HL-60 (cell line): ENCODE measurements around the gene GRIN2C.

Experiments used
- DNase-seq, 2 experiments: peaks; one replicate each; pipeline ENCODE4 v3.0.0-alpha.2; 2010 to 2020; ENCODE audit warnings: low read depth in 1 of 2, low spot score in 1 of 2
- H3K27ac ChIP-seq: fragments of 250-450 bp; sonication (Bioruptor Pico); replicated peaks from 2 replicates; pipeline ENCODE4 v1.5.1; 2020; ENCODE audit warnings: mild to moderate bottlenecking, moderate library complexity
- H3K27me3 ChIP-seq: fragments of 250-450 bp; sonication (Bioruptor Pico); 2 replicates; pipeline ENCODE4 v1.5.1; 2021; ENCODE audit warnings: mild to moderate bottlenecking, moderate library complexity; ENCODE audit not compliant: insufficient read depth, poor library complexity, severe bottlenecking
- H3K4me3 ChIP-seq: replicated peaks from 2 replicates; pipeline ENCODE4 v1.5.1; 2011; ENCODE audit warnings: mild to moderate bottlenecking, control low read depth, low read length; ENCODE audit not compliant: insufficient read depth
- GABPA ChIP-seq: IDR thresholded peaks from 2 replicates; pipeline ENCODE4 v1.6.1; 2012; ENCODE audit warnings: low read depth
- POLR2AphosphoS5 ChIP-seq: IDR thresholded peaks from 2 replicates; pipeline ENCODE4 v1.6.1; 2012; ENCODE audit warnings: low read depth
- SPI1 ChIP-seq: IDR thresholded peaks from 2 replicates; pipeline ENCODE4 v1.6.1; 2012; ENCODE audit warnings: low read depth, mild to moderate bottlenecking, borderline replicate concordance
- TF ChIP-seq, protein P1 (sequence below): IDR thresholded peaks from one replicate; pipeline ENCODE4 v1.5.1; 2011; ENCODE audit warnings: low read length, control low read depth, inconsistent platforms; ENCODE audit not compliant: insufficient read depth
- TF ChIP-seq, protein P2 (sequence below): IDR thresholded peaks from 2 replicates; pipeline ENCODE4 v1.6.1; 2012; ENCODE audit warnings: low read depth; ENCODE audit not compliant: insufficient replicate concordance

Gene GRIN2C

DNA sequence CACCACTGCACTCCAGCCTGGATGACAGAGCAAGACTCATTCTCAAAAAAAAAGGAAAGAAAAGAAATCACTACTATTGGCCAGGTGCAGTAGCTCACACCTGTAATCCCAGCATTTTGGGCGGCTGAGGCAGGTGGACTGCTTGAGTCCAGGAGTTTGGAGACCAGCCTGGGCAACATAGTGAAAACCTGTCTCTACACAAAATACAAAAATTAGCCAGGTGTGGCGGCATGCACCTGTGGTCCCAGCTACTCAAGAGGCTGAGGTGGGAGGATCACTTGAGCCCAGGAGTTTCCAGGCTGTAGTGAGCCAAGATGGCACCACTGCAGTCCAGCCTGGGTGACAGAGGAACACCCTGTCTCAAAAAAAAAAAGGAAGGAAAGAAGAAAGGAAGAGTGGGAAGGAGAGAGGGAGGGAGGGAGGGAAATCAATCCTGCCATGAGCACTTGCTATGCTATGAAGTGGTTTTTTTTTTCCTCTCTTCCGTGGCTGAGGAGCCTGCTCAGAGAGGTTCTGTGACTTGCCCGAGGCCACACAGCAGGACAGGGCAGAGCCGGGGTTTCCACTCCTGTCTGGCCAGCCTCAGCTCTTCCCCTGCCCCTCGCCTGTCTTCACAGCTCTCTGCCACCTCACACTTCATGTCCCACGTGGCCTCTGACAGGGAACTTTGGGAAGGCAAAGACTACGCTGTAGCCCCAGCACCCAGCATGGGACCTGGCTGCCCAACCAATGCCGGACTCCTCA, 10.9 kb downstream of the GRIN2C start:
- Histone ChIP-seq H3K4me3 (no peak overlapping the region), H3K27me3 (peaks cover 26% of the 10 kb centered on the region), H3K27ac (no peak overlapping the region)
- TF ChIP-seq SPI1 (no peak), POLR2AphosphoS5 (no peak), GABPA (no peak)
- TF ChIP-seq, protein P1, sequence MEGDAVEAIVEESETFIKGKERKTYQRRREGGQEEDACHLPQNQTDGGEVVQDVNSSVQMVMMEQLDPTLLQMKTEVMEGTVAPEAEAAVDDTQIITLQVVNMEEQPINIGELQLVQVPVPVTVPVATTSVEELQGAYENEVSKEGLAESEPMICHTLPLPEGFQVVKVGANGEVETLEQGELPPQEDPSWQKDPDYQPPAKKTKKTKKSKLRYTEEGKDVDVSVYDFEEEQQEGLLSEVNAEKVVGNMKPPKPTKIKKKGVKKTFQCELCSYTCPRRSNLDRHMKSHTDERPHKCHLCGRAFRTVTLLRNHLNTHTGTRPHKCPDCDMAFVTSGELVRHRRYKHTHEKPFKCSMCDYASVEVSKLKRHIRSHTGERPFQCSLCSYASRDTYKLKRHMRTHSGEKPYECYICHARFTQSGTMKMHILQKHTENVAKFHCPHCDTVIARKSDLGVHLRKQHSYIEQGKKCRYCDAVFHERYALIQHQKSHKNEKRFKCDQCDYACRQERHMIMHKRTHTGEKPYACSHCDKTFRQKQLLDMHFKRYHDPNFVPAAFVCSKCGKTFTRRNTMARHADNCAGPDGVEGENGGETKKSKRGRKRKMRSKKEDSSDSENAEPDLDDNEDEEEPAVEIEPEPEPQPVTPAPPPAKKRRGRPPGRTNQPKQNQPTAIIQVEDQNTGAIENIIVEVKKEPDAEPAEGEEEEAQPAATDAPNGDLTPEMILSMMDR: no peak
- TF ChIP-seq, protein P2, sequence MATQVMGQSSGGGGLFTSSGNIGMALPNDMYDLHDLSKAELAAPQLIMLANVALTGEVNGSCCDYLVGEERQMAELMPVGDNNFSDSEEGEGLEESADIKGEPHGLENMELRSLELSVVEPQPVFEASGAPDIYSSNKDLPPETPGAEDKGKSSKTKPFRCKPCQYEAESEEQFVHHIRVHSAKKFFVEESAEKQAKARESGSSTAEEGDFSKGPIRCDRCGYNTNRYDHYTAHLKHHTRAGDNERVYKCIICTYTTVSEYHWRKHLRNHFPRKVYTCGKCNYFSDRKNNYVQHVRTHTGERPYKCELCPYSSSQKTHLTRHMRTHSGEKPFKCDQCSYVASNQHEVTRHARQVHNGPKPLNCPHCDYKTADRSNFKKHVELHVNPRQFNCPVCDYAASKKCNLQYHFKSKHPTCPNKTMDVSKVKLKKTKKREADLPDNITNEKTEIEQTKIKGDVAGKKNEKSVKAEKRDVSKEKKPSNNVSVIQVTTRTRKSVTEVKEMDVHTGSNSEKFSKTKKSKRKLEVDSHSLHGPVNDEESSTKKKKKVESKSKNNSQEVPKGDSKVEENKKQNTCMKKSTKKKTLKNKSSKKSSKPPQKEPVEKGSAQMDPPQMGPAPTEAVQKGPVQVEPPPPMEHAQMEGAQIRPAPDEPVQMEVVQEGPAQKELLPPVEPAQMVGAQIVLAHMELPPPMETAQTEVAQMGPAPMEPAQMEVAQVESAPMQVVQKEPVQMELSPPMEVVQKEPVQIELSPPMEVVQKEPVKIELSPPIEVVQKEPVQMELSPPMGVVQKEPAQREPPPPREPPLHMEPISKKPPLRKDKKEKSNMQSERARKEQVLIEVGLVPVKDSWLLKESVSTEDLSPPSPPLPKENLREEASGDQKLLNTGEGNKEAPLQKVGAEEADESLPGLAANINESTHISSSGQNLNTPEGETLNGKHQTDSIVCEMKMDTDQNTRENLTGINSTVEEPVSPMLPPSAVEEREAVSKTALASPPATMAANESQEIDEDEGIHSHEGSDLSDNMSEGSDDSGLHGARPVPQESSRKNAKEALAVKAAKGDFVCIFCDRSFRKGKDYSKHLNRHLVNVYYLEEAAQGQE: no peak
- no peak for DNase-seq

DNA sequence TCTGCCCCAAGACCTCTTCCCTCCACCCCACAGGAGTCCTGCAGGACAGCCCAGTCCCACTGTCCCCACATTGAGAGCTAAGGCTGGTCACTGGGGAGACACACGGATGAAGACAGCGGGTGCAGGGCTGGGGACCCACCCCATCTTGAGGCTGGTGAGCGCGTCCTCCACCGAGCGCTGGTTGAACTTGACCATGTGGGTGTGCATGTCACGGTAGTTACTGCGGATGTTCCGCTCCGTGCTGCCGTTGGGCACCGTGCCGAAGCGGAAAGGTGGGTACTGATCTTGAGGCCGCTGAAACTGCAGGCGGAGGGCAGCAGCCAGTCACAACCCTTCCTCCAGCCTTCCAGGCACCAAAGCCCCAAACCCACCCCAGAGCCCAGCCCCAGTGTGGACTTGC, 13.1 kb downstream of the GRIN2C start:
- no peak for DNase-seq
- peaks cover 7% of the 10 kb centered on the region for H3K27me3 ChIP-seq
- H3K4me3 ChIP-seq: no peak overlapping the region
- no peak overlapping the region for H3K27ac ChIP-seq
- TF ChIP-seq POLR2AphosphoS5: no peak
- TF ChIP-seq, protein P2: no peak
- TF ChIP-seq, protein P1: no peak
- no peak for TF ChIP-seq GABPA
- no peak for TF ChIP-seq SPI1

DNA sequence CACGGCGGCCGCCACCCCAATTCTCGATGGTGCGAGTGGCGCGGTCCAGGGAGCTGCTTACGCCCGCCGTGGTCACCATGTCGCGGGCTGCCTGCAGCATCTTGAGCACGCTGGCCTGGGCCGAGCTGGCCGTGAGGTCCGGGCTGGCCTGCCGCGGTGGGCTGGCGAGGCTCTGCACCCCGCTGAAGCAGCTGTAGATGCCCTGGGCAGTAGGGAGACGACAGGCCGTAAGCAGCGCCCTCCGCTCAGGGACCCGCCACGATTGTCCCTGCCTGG, 16.4 kb downstream of the GRIN2C start:
- Histone ChIP-seq H3K27me3 (no peaks in the 10 kb centered on the region), H3K4me3 (no peak overlapping the region), H3K27ac (no peak overlapping the region)
- no peak for TF ChIP-seq SPI1
- no peak for TF ChIP-seq POLR2AphosphoS5
- TF ChIP-seq, protein P2: no peak
- TF ChIP-seq GABPA: no peak
- TF ChIP-seq, protein P1: no peak
- DNase-seq: no peak
